ENCODE measurements around the gene PDCL2. TPM values are rescaled to one million over a fixed set of nuclear protein-coding genes. Genes with fewer than 3 reads are reported as not detected.

The PDCL2 gene
- total RNA-seq, 1 donor from 2014 or later, result not detected

- H3K4me3 Mint-ChIP-seq (ENCODE audit: low read depth), result no peak overlapping the region
- H3K9me3 Mint-ChIP-seq (ENCODE audit: low read depth), result peaks cover 31% of the 10 kb centered on the region
- no peak for DNase-seq (ENCODE audit: low spot score, unreplicated experiment)
- peaks cover 37% of the 10 kb centered on the region for H3K36me3 Mint-ChIP-seq (ENCODE audit: insufficient read depth)
- H3K27ac Mint-ChIP-seq, result no peak overlapping the region
- TF ChIP-seq CTCF (IDR thresholded peaks at IDR 0.05; ENCODE audit: unreplicated experiment), result no peak
- no peaks in the 10 kb centered on the region for H3K4me1 Mint-ChIP-seq (ENCODE audit: low read depth)
- no peaks in the 10 kb centered on the region for H3K27me3 Mint-ChIP-seq
These were observed 61.9 kb downstream of the PDCL2 start for GRCh38 chr4:55530167-55530566.

GRCh38 chr4:55528491-55528890 lies 63.6 kb downstream of the PDCL2 start:
- Mint-ChIP-seq H3K4me1 (ENCODE audit: low read depth) (no peaks in the 10 kb centered on the region), H3K27ac (no peak overlapping the region), H3K36me3 (ENCODE audit: insufficient read depth) (peaks cover 29% of the 10 kb centered on the region), H3K27me3 (no peaks in the 10 kb centered on the region), H3K4me3 (ENCODE audit: low read depth) (no peak overlapping the region), H3K9me3 (ENCODE audit: low read depth) (peaks cover 23% of the 10 kb centered on the region)
- no peak for DNase-seq (ENCODE audit: low spot score, unreplicated experiment)
- no peak for TF ChIP-seq CTCF (IDR thresholded peaks at IDR 0.05; ENCODE audit: unreplicated experiment)

GRCh38 chr4:55524844-55525571 lies 67.0 kb downstream of the PDCL2 start:
- Mint-ChIP-seq H3K9me3 (ENCODE audit: low read depth) (peaks cover 4% of the 10 kb centered on the region), H3K27ac (no peak overlapping the region), H3K4me1 (ENCODE audit: low read depth) (no peaks in the 10 kb centered on the region), H3K4me3 (ENCODE audit: low read depth) (no peak overlapping the region), H3K36me3 (ENCODE audit: insufficient read depth) (peaks cover 8% of the 10 kb centered on the region), H3K27me3 (no peaks in the 10 kb centered on the region)
- no peak for TF ChIP-seq CTCF (IDR thresholded peaks at IDR 0.05; ENCODE audit: unreplicated experiment)
- no peak for DNase-seq (ENCODE audit: low spot score, unreplicated experiment)

GRCh38 chr4:55518442-55518841 lies 73.6 kb downstream of the PDCL2 start:
- DNase-seq (ENCODE audit: low spot score, unreplicated experiment), result no peak
- H3K4me3 Mint-ChIP-seq (ENCODE audit: low read depth), result no peak overlapping the region
- H3K36me3 Mint-ChIP-seq (ENCODE audit: insufficient read depth), result peaks cover 3% of the 10 kb centered on the region
- no peaks in the 10 kb centered on the region for H3K27me3 Mint-ChIP-seq
- TF ChIP-seq CTCF (IDR thresholded peaks at IDR 0.05; ENCODE audit: unreplicated experiment), result no peak
- H3K9me3 Mint-ChIP-seq (ENCODE audit: low read depth), result peaks cover 4% of the 10 kb centered on the region
- H3K27ac Mint-ChIP-seq, result no peak overlapping the region
- H3K4me1 Mint-ChIP-seq (ENCODE audit: low read depth), result no peaks in the 10 kb centered on the region

GRCh38 chr4:55517526-55518229 lies 74.4 kb downstream of the PDCL2 start:
- Mint-ChIP-seq H3K4me3 (ENCODE audit: low read depth) (no peak overlapping the region), H3K27ac (no peak overlapping the region), H3K9me3 (ENCODE audit: low read depth) (peaks cover 12% of the 10 kb centered on the region), H3K36me3 (ENCODE audit: insufficient read depth) (peaks cover 3% of the 10 kb centered on the region), H3K4me1 (ENCODE audit: low read depth) (no peaks in the 10 kb centered on the region), H3K27me3 (no peaks in the 10 kb centered on the region)
- no peak for TF ChIP-seq CTCF (IDR thresholded peaks at IDR 0.05; ENCODE audit: unreplicated experiment)
- no peak for DNase-seq (ENCODE audit: low spot score, unreplicated experiment)
